ENCODE measurements around the gene HLA-DOA.

DNA sequence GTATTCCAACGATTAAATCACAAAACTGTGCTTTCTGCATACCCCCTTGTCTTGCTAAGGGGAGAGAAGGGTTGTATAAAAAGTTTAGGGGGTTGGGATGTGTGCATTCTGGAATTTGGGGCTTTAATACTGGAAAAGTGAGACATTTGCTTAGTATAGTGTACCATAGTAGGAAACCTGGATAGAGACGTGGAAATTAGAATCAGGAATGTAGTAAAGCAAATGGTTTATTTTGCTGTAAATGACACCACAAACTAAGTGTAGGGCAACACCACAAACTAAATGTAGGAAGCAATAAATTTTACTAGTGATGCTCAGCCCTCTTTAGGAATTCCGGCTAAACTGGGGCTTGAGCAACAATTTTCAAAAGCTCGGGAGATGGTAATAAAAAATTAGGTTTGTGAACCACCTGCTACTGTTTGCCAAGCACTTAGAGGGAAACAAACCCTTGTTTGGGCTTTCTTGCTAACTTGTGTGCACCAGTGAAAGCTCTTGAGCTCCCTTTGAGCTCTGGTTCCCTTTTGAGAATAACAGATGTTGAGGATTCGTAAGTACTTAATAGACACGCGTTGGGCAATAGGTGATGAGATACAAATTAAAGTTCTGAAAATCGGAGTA, 27.2 kb downstream of the HLA-DOA start:
- TF ChIP-seq, protein P1, sequence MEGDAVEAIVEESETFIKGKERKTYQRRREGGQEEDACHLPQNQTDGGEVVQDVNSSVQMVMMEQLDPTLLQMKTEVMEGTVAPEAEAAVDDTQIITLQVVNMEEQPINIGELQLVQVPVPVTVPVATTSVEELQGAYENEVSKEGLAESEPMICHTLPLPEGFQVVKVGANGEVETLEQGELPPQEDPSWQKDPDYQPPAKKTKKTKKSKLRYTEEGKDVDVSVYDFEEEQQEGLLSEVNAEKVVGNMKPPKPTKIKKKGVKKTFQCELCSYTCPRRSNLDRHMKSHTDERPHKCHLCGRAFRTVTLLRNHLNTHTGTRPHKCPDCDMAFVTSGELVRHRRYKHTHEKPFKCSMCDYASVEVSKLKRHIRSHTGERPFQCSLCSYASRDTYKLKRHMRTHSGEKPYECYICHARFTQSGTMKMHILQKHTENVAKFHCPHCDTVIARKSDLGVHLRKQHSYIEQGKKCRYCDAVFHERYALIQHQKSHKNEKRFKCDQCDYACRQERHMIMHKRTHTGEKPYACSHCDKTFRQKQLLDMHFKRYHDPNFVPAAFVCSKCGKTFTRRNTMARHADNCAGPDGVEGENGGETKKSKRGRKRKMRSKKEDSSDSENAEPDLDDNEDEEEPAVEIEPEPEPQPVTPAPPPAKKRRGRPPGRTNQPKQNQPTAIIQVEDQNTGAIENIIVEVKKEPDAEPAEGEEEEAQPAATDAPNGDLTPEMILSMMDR (IDR thresholded peaks at IDR 0.05; ENCODE audit: insufficient read depth, low read length): no peak
- no peak; the same call in none of the 2 replicates for TF ChIP-seq POLR2AphosphoS5 (IDR thresholded peaks at IDR 0.05; ENCODE audit: low read depth)
- TF ChIP-seq, protein P2, sequence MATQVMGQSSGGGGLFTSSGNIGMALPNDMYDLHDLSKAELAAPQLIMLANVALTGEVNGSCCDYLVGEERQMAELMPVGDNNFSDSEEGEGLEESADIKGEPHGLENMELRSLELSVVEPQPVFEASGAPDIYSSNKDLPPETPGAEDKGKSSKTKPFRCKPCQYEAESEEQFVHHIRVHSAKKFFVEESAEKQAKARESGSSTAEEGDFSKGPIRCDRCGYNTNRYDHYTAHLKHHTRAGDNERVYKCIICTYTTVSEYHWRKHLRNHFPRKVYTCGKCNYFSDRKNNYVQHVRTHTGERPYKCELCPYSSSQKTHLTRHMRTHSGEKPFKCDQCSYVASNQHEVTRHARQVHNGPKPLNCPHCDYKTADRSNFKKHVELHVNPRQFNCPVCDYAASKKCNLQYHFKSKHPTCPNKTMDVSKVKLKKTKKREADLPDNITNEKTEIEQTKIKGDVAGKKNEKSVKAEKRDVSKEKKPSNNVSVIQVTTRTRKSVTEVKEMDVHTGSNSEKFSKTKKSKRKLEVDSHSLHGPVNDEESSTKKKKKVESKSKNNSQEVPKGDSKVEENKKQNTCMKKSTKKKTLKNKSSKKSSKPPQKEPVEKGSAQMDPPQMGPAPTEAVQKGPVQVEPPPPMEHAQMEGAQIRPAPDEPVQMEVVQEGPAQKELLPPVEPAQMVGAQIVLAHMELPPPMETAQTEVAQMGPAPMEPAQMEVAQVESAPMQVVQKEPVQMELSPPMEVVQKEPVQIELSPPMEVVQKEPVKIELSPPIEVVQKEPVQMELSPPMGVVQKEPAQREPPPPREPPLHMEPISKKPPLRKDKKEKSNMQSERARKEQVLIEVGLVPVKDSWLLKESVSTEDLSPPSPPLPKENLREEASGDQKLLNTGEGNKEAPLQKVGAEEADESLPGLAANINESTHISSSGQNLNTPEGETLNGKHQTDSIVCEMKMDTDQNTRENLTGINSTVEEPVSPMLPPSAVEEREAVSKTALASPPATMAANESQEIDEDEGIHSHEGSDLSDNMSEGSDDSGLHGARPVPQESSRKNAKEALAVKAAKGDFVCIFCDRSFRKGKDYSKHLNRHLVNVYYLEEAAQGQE (IDR thresholded peaks at IDR 0.05; ENCODE audit: insufficient replicate concordance, low read depth): no peak

All from HL-60 (cell line).